NK-92 (cell line): ENCODE results near the gene CD300LB.

Source experiments
- DNase-seq: peaks from one replicate; lab custom pipeline; 2025; ENCODE audit not compliant: unreplicated experiment; lab: John Stamatoyannopoulos, UW

The CD300LB gene

GRCh38 chr17:74549343-74549742 lies 18.1 kb upstream of the CD300LB start:
- DNase-seq: no peak

GRCh38 chr17:74547736-74548135 lies 16.5 kb upstream of the CD300LB start:
- DNase-seq: no peak

GRCh38 chr17:74547264-74547663 lies 16.0 kb upstream of the CD300LB start:
- no peak for DNase-seq

- DNase-seq: no peak
Observed at GRCh38 chr17:74546586-74546985, 15.3 kb upstream of the CD300LB start.

- DNase-seq: no peak
Observed at GRCh38 chr17:74545843-74546230, 14.6 kb upstream of the CD300LB start, which contains the start of gene CD300C. Gene CD300C, minus strand, starts transcription at chr17:74546115. Its CDS starts 333 bp downstream, at chr17:74545782.

GRCh38 chr17:74544991-74545842 lies 13.9 kb upstream of the CD300LB start:
- DNase-seq: no peak

GRCh38 chr17:74543891-74544760 lies 12.9 kb upstream of the CD300LB start:
- no peak for DNase-seq

GRCh38 chr17:74543406-74543805 lies 12.1 kb upstream of the CD300LB start:
- DNase-seq: no peak

GRCh38 chr17:74542727-74543383 lies 11.6 kb upstream of the CD300LB start:
- DNase-seq: no peak

GRCh38 chr17:74542166-74542565 lies 10.9 kb upstream of the CD300LB start:
- DNase-seq: no peak

GRCh38 chr17:74541176-74542111 lies 10.2 kb upstream of the CD300LB start:
- DNase-seq: no peak

- no peak for DNase-seq
Observed at GRCh38 chr17:74539281-74539820, 8.1 kb upstream of the CD300LB start.

GRCh38 chr17:74536890-74537289 lies 5.6 kb upstream of the CD300LB start:
- DNase-seq: no peak

GRCh38 chr17:74532115-74532514 lies 840 bp upstream of the CD300LB start:
- no peak for DNase-seq

- no peak for DNase-seq
Observed at GRCh38 chr17:74530831-74531150, 484 bp downstream of the CD300LB start.

GRCh38 chr17:74529243-74529642 lies 2.0 kb downstream of the CD300LB start:
- no peak for DNase-seq

- no peak for DNase-seq
Observed at GRCh38 chr17:74528491-74529199, 2.6 kb downstream of the CD300LB start.

GRCh38 chr17:74527756-74528155 lies 3.5 kb downstream of the CD300LB start:
- DNase-seq: no peak

- no peak for DNase-seq
Observed at GRCh38 chr17:74527081-74527480, 4.2 kb downstream of the CD300LB start.

- no peak for DNase-seq
Observed at GRCh38 chr17:74526681-74527080, 4.6 kb downstream of the CD300LB start.
